Brain microvascular endothelial cell (primary cell): ENCODE results near the gene OARD1.

ENCODE experiments used
- DNase-seq: peaks from one replicate; pipeline ENCODE4 v3.0.0-alpha.2; 2020
- H3K27ac ChIP-seq: fragments of 250-450 bp; sonication (Bioruptor Pico); 2 replicates; pipeline ENCODE4 v1.5.1; 2020; ENCODE audit warnings: mild to moderate bottlenecking, moderate library complexity
- H3K27me3 ChIP-seq: fragments of 250-450 bp; sonication (Bioruptor Pico); replicated peaks from 2 replicates; pipeline ENCODE4 v1.5.1; 2020; ENCODE audit warnings: mild to moderate bottlenecking
- H3K36me3 ChIP-seq: fragments of 250-450 bp; sonication (Bioruptor Pico); replicated peaks from 2 replicates; pipeline ENCODE4 v1.5.1; 2020; ENCODE audit warnings: mild to moderate bottlenecking
- H3K4me3 ChIP-seq: 2 replicates; pipeline ENCODE4 v1.5.1; 2011; ENCODE audit warnings: low read depth, mild to moderate bottlenecking, control low read depth, low read length, moderate library complexity
- in situ Hi-C: cut with HindIII; loops from 2 replicates; pipeline ENCODE4 v1.10.0; 2017; ENCODE audit warnings: low sequenced_read_pairs, low pct_ligation_motif_present
- TF ChIP-seq, protein P1 (sequence below): IDR thresholded peaks from 2 replicates; pipeline ENCODE4 v1.5.1; 2011; ENCODE audit warnings: low read depth, mild to moderate bottlenecking, moderate library complexity, low read length, control low read depth, inconsistent platforms; ENCODE audit errors: missing control alignments

OARD1 gene

DNA sequence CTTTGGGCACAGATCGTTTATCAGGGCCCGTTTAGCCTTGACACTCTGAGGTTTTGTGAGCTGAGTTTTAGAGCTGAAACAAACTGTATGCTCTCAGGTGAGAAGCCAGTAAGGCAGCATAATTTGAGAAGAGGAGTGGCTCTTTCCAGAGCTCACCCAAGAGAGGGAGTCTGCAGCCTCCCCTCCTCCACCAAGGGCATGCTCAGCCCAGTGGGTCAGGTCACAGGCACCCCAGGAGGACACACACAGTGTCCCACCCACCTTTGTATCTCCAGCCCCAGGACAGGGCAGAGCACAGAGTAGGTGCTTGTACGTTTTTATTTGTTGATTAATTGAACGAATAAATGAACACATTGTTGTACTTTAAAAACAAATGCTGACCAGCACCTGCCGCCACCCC lies 26.5 kb downstream of the OARD1 start:
- in situ Hi-C loops, result no loop called here
- no peak for DNase-seq
- H3K27me3 ChIP-seq, result no peaks in the 10 kb centered on the region
- no peaks in the 10 kb centered on the region for H3K36me3 ChIP-seq
- H3K4me3 ChIP-seq, result no peak overlapping the region
- no peak overlapping the region for H3K27ac ChIP-seq
- TF ChIP-seq, protein P1, sequence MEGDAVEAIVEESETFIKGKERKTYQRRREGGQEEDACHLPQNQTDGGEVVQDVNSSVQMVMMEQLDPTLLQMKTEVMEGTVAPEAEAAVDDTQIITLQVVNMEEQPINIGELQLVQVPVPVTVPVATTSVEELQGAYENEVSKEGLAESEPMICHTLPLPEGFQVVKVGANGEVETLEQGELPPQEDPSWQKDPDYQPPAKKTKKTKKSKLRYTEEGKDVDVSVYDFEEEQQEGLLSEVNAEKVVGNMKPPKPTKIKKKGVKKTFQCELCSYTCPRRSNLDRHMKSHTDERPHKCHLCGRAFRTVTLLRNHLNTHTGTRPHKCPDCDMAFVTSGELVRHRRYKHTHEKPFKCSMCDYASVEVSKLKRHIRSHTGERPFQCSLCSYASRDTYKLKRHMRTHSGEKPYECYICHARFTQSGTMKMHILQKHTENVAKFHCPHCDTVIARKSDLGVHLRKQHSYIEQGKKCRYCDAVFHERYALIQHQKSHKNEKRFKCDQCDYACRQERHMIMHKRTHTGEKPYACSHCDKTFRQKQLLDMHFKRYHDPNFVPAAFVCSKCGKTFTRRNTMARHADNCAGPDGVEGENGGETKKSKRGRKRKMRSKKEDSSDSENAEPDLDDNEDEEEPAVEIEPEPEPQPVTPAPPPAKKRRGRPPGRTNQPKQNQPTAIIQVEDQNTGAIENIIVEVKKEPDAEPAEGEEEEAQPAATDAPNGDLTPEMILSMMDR, result no peak

DNA sequence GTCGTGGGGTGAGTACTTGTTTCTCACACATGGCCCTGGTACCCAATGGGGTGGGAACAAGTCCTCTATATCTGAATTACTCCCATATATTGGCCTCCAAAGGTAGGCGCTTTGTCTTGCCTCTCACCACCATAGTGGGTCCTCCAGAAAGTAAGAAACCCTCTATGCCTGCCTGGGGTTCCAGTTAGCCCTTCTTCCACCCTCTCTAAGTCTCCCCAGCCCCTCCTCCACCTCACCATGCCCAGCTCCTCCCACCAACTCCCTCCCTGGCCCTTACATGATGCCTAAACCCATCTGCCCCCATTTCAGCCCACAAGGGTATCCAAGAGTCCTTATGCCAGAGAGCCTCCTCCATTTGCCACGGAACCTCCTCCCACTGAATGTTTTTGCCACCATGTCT lies 29.0 kb downstream of the OARD1 start:
- Histone ChIP-seq H3K36me3 (no peaks in the 10 kb centered on the region), H3K27ac (no peak overlapping the region), H3K27me3 (no peaks in the 10 kb centered on the region), H3K4me3 (no peak overlapping the region)
- TF ChIP-seq, protein P1, result no peak
- in situ Hi-C loops, result no loop called here
- DNase-seq, result no peak

DNA sequence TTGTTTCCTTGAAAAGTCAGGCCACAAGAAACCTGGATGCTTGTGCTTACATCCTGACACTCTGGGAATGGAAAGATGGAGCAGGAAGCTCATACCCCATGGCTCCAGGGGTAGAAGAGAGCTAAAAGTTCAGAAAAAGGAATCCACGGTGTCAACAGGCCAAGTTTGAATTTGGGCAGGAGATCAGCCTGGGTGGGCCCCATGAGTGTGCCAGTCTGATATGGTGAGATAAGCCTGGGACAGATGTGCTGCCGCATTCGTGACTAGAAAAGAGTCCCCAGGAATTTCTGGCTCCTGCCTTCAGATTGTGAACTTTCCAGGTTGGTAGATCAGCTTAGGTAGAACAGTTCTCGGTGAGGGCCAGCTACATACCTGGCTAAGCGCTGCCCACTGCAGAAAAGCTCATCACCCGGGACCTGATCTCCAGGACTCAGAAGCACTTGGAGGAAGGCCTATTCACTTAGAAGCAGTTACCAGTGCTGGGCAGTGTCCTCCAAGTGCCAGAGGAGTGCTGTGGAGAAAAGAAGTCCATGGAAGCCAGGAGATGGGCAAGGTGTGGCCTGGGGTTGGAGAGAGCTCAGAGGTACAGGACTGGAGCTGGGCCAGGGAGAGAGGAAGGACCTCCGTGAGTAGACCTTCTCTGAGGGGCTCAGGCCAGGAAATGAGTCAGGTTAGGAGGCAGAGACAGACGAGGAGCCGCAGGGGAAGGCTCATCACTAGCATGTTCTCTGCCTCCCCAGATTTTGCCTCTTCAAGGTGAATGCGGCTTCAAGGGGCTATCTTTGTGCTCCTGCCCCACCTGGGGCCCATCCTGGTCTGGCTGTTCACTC lies 29.7 kb downstream of the OARD1 start, which contains the start of gene TSPO2:
TSS of gene TSPO2 (plus strand) at position 242 of the 830 bp plus-strand sequence. CDS start at position 761, 519 bp downstream.
- no peak within 1 kb of the TSS for H3K27ac ChIP-seq
- no peaks in the 10 kb centered on the region for H3K27me3 ChIP-seq
- H3K36me3 ChIP-seq, result no peaks in the 10 kb centered on the region
- in situ Hi-C loops, result no loop called here
- no peak within 1 kb of the TSS for H3K4me3 ChIP-seq
- no peak for DNase-seq
- TF ChIP-seq, protein P1, result no peak

DNA sequence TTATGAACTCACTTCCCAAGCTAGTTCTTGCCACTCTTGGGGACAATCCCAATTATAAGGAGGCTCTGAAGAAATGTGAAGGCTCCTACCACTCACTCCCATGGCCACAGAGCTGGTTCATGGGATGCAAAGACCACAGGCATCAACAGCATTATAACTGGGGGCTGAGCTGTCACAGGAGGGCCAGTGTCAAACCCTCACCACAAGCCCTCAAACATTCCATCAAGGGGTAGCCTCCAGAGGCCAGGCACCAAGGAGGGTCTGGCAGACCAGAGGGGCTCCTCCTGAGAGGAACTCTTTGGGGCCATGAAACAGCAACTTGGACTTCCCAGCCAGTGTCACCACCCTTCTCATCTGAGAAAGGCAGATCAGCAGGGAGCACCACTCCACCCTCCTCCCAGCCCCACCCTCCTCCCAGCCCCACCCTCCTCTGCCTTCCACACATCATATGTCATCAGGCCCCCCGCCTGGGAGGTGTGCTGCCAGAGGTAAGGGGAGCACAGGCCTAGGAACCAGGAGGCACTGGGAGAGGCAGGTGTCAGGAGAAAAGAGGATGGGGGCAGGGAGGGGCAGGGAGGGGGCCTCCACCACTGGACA lies 31.1 kb downstream of the OARD1 start:
- TF ChIP-seq, protein P1, result no peak
- no peak overlapping the region for H3K4me3 ChIP-seq
- H3K27ac ChIP-seq, result no peak overlapping the region
- no peak for DNase-seq
- in situ Hi-C loops, result no loop called here
- no peaks in the 10 kb centered on the region for H3K36me3 ChIP-seq
- H3K27me3 ChIP-seq, result no peaks in the 10 kb centered on the region

DNA sequence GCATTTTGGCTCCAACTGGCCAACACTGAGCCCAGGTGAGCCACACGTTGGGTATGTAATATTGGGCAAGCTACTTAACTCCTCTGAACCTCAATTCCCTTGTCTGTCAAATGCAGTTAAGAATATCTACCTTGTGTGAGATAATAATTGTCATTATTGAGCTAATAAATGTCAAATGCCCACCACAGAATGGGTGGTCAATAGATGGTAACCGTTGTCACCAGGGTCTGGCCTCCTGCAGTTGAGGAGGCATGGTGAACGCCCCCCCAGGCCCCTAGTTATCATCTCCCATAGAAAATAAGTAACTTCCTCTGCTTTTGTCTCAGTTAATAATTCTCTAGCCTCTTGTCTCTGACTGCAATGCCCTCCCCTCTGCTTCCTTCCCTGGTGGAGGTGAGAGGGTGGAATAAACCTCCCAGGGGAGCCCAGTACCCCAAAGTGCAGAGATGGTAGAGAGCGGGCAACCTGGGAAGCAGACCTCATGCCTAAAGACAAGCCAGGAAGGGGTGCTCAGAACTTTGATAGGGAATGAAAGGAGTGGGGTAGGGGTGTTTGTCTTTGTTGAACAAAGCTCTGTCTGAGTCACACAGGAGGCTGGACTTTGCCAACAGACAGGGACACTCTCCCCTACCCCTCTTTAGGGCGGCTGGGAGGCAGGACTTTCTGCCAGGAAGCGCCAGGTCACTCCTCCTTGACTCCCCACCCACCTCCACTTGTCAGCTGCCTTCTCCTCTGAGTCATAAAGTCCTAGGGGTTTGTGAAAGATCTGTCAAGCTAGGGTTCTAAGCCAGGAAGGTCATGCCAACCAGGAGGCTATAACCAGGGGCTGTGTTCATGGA lies 31.8 kb downstream of the OARD1 start:
- H3K27me3 ChIP-seq, result no peaks in the 10 kb centered on the region
- no peak for DNase-seq
- H3K27ac ChIP-seq, result no peak overlapping the region
- TF ChIP-seq, protein P1, result no peak
- no peak overlapping the region for H3K4me3 ChIP-seq
- in situ Hi-C loops, result no loop called here
- no peaks in the 10 kb centered on the region for H3K36me3 ChIP-seq
